H1 (cell line): ENCODE data around the gene RBM10. TPM values are rescaled to one million over a fixed set of nuclear protein-coding genes. Genes with fewer than 3 reads are reported as not detected.

Experiments
- EGR1 ChIP-seq: IDR thresholded peaks from 2 replicates; pipeline ENCODE4 v1.6.1; 2011; ENCODE audit warnings: low read depth, low read length, borderline replicate concordance
- HDAC2 ChIP-seq, 2 experiments: fragments of 300-600 bp in 1 of 2; sonication (generic) in 1 of 2; IDR thresholded peaks; 2 replicates each; pipeline ENCODE4 v1.6.1; 2011 to 2012; ENCODE audit warnings: low read depth in 2 of 2, low read length in 2 of 2, mild to moderate bottlenecking in 2 of 2, moderate library complexity in 2 of 2, borderline replicate concordance in 1 of 2, inconsistent platforms in 1 of 2
- polyA plus RNA-seq, 7 experiments: library from polyadenylated mRNA; depleted of rRNA in 3 of 7; stranded (reverse) in 5 of 7; unstranded in 2 of 7; fragments of >200 nt in 5 of 7; fragments of 200-250 nt in 2 of 7; gene quantifications; 1 replicate in 5 of 7; 2 replicates in 1 of 7; 4 replicates in 1 of 7; pipeline versions ENCODE4 v1.2.1 to v1.2.3, GENCODE V29; 2011 to 2013; ENCODE audit warnings: missing spikeins in 2 of 7, mixed read lengths in 2 of 7
- total RNA-seq: library from RNA; stranded (reverse); fragmentation: NEBNext Ultra II Directional; extraction: Animal tissue kit (Norgen Biotek cat#: 25700); gene quantifications from 2 replicates; pipeline ENCODE4 v1.2.1, GENCODE V29; 2021
- TF ChIP-seq, protein P1 (sequence below): fragments of 300-600 bp; sonication (generic); IDR thresholded peaks from 2 replicates; pipeline ENCODE4 v1.7.1; 2012; ENCODE audit warnings: low read length, moderate library complexity, mild to moderate bottlenecking, inconsistent platforms; ENCODE audit not compliant: insufficient replicate concordance

Gene RBM10
- total and polyA plus RNA-seq, 2 of the 8 experiments (the other 6 are each of a cell fraction or from before 2014, with no cell fraction given), result 35.7 to 64.0 TPM

DNA sequence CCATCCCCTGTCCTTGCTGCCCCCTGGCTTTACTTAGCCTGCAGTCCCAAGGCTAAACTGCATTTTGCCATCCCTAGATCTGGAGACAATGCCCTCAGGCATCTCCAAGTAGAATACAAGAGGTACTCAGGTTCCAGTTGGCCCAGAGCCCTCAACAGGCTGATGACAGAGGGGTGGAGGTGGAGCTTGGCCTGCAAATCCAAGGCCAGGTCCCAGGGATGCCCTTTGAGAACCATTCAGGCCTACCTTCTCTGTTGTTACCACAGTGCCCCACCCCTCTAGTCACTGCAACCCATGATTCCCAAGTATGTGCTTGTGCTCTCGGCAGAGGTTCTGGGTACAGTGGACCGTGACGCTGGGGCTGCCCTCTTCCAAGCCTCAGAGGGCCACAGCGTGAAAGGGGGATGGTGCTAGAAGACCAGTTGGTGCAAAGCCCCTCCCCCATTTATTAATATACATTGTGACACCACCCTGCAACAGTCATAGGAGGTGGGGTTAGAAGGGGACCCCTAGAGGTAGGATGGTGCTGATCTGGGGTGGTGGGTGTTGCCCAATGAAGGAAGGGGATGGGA is 42.2 kb downstream of the RBM10 start (continued):
- TF ChIP-seq HDAC2 (IDR thresholded peaks at IDR 0.05; ENCODE audit: borderline replicate concordance in 1 of 2, low read depth in 2 of 2, low read length in 2 of 2), result no peak
- TF ChIP-seq, protein P1, sequence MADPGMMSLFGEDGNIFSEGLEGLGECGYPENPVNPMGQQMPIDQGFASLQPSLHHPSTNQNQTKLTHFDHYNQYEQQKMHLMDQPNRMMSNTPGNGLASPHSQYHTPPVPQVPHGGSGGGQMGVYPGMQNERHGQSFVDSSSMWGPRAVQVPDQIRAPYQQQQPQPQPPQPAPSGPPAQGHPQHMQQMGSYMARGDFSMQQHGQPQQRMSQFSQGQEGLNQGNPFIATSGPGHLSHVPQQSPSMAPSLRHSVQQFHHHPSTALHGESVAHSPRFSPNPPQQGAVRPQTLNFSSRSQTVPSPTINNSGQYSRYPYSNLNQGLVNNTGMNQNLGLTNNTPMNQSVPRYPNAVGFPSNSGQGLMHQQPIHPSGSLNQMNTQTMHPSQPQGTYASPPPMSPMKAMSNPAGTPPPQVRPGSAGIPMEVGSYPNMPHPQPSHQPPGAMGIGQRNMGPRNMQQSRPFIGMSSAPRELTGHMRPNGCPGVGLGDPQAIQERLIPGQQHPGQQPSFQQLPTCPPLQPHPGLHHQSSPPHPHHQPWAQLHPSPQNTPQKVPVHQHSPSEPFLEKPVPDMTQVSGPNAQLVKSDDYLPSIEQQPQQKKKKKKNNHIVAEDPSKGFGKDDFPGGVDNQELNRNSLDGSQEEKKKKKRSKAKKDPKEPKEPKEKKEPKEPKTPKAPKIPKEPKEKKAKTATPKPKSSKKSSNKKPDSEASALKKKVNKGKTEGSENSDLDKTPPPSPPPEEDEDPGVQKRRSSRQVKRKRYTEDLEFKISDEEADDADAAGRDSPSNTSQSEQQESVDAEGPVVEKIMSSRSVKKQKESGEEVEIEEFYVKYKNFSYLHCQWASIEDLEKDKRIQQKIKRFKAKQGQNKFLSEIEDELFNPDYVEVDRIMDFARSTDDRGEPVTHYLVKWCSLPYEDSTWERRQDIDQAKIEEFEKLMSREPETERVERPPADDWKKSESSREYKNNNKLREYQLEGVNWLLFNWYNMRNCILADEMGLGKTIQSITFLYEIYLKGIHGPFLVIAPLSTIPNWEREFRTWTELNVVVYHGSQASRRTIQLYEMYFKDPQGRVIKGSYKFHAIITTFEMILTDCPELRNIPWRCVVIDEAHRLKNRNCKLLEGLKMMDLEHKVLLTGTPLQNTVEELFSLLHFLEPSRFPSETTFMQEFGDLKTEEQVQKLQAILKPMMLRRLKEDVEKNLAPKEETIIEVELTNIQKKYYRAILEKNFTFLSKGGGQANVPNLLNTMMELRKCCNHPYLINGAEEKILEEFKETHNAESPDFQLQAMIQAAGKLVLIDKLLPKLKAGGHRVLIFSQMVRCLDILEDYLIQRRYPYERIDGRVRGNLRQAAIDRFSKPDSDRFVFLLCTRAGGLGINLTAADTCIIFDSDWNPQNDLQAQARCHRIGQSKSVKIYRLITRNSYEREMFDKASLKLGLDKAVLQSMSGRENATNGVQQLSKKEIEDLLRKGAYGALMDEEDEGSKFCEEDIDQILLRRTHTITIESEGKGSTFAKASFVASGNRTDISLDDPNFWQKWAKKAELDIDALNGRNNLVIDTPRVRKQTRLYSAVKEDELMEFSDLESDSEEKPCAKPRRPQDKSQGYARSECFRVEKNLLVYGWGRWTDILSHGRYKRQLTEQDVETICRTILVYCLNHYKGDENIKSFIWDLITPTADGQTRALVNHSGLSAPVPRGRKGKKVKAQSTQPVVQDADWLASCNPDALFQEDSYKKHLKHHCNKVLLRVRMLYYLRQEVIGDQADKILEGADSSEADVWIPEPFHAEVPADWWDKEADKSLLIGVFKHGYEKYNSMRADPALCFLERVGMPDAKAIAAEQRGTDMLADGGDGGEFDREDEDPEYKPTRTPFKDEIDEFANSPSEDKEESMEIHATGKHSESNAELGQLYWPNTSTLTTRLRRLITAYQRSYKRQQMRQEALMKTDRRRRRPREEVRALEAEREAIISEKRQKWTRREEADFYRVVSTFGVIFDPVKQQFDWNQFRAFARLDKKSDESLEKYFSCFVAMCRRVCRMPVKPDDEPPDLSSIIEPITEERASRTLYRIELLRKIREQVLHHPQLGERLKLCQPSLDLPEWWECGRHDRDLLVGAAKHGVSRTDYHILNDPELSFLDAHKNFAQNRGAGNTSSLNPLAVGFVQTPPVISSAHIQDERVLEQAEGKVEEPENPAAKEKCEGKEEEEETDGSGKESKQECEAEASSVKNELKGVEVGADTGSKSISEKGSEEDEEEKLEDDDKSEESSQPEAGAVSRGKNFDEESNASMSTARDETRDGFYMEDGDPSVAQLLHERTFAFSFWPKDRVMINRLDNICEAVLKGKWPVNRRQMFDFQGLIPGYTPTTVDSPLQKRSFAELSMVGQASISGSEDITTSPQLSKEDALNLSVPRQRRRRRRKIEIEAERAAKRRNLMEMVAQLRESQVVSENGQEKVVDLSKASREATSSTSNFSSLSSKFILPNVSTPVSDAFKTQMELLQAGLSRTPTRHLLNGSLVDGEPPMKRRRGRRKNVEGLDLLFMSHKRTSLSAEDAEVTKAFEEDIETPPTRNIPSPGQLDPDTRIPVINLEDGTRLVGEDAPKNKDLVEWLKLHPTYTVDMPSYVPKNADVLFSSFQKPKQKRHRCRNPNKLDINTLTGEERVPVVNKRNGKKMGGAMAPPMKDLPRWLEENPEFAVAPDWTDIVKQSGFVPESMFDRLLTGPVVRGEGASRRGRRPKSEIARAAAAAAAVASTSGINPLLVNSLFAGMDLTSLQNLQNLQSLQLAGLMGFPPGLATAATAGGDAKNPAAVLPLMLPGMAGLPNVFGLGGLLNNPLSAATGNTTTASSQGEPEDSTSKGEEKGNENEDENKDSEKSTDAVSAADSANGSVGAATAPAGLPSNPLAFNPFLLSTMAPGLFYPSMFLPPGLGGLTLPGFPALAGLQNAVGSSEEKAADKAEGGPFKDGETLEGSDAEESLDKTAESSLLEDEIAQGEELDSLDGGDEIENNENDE, result no peak
- TF ChIP-seq EGR1, result no peak
